HuH-7.5 (cell line): ENCODE data around the gene WEE1.

Experiments
- DNase-seq: peaks from one replicate; pipeline ENCODE4 v3.0.0; 2011; ENCODE audit warnings: low spot score

The WEE1 gene

GRCh38 chr11:9566561-9567063 lies 6.9 kb upstream of the WEE1 start:
- DNase-seq: no peak

- no peak for DNase-seq
These were observed 6.1 kb upstream of the WEE1 start for GRCh38 chr11:9567401-9567800.

GRCh38 chr11:9568161-9568853 lies 5.2 kb upstream of the WEE1 start:
- DNase-seq: no peak

- peak; percentile 39 for DNase-seq
These were observed 4.4 kb upstream of the WEE1 start for GRCh38 chr11:9568854-9569587.

- DNase-seq: no peak
These were observed 3.8 kb upstream of the WEE1 start for GRCh38 chr11:9569588-9570164.

- no peak for DNase-seq
These were observed 3.0 kb upstream of the WEE1 start for GRCh38 chr11:9570313-9571025.

- DNase-seq: no peak
These were observed 2.3 kb upstream of the WEE1 start for GRCh38 chr11:9571071-9571762.

GRCh38 chr11:9571763-9572115 lies 1.7 kb upstream of the WEE1 start:
- DNase-seq: no peak

- DNase-seq: no peak
These were observed 528 bp downstream of the WEE1 start for GRCh38 chr11:9573775-9574621.

- no peak for DNase-seq
These were observed 1.3 kb downstream of the WEE1 start for GRCh38 chr11:9574622-9575259.

- DNase-seq: peak; percentile 53
These were observed 2.1 kb downstream of the WEE1 start for GRCh38 chr11:9575260-9576240.

GRCh38 chr11:9576701-9577381 lies 3.4 kb downstream of the WEE1 start:
- DNase-seq: no peak

- DNase-seq: no peak
These were observed 4.1 kb downstream of the WEE1 start for GRCh38 chr11:9577556-9577955.

- no peak for DNase-seq
These were observed 7.4 kb downstream of the WEE1 start for GRCh38 chr11:9580894-9581293.

GRCh38 chr11:9581556-9582161 lies 8.2 kb downstream of the WEE1 start:
- no peak for DNase-seq

- no peak for DNase-seq
These were observed 17.2 kb downstream of the WEE1 start for GRCh38 chr11:9590717-9591116.

GRCh38 chr11:9594267-9595046 lies 21.0 kb downstream of the WEE1 start:
- no peak for DNase-seq
